Suprapubic skin (tissue), 4 donors: ENCODE data around the gene ATXN1. TPM values are rescaled to one million over a fixed set of nuclear protein-coding genes. Genes with fewer than 3 reads are reported as not detected.

Experiments used
- DNase-seq, 2 donors: peaks; one replicate each; pipeline ENCODE4 v3.0.0-alpha.2; 2019; ENCODE audit warnings: low spot score in 2 of 2
- H3K27ac ChIP-seq: fragments of 200-600 bp; sonication (generic); one replicate; pipeline ENCODE4 v1.5.1; 2019
- H3K27me3 ChIP-seq: fragments of 200-600 bp; sonication (generic); one replicate; pipeline ENCODE4 v1.5.1; 2019
- H3K36me3 ChIP-seq: fragments of 200-600 bp; sonication (generic); one replicate; pipeline ENCODE4 v1.5.1; 2019
- H3K4me1 ChIP-seq: fragments of 200-600 bp; sonication (generic); one replicate; pipeline ENCODE4 v1.5.1; 2019
- H3K4me3 ChIP-seq: fragments of 200-600 bp; sonication (generic); one replicate; pipeline ENCODE4 v1.5.1; 2019; ENCODE audit warnings: mild to moderate bottlenecking
- H3K9me3 ChIP-seq: fragments of 200-600 bp; sonication (generic); one replicate; pipeline ENCODE4 v1.5.1; 2019
- CTCF ChIP-seq, 2 donors: fragments of 200-600 bp in 1 of 2; fragments of 450-650 bp in 1 of 2; sonication (generic) in 1 of 2; IDR thresholded peaks; one replicate each; pipeline ENCODE4 v1.5.1; 2016 to 2019; ENCODE audit warnings: antibody characterized with exemption in 2 of 2, mild to moderate bottlenecking in 1 of 2, moderate library complexity in 1 of 2
- EP300 ChIP-seq: sonication (generic); formaldehyde crosslinking; IDR thresholded peaks from one replicate; pipeline ENCODE4 v1.6.1; 2017; ENCODE audit warnings: antibody characterized with exemption
- POLR2A ChIP-seq, 2 donors: fragments of 450-650 bp; IDR thresholded peaks; one replicate each; pipeline ENCODE4 v1.6.1; 2017; ENCODE audit warnings: antibody characterized with exemption in 2 of 2, mild to moderate bottlenecking in 2 of 2, moderate library complexity in 2 of 2
- POLR2AphosphoS5 ChIP-seq, 3 donors: sonication (generic); formaldehyde crosslinking; IDR thresholded peaks; one replicate each; pipeline ENCODE4 v1.6.1; 2017; ENCODE audit warnings: antibody characterized with exemption in 3 of 3
- WGBS: methylation state at CpG from one replicate; pipeline ENCODE4 v1.1.5; 2018; 5-methylcytosine and 5-hydroxymethylcytosine counted together
- total RNA-seq, 4 donors: library from RNA; depleted of rRNA; stranded (reverse); fragments of >200 nt; gene quantifications; one replicate each; pipeline ENCODE4 v1.1.0, GENCODE V29; 2016

ATXN1 gene
- total RNA-seq, 4 donors from 2014 or later = 32.8 to 95.4 (median 42.4) TPM

GRCh38 chr6:16637635-16638034 lies 123.6 kb downstream of the ATXN1 start:
- DNase-seq = no peak
- no peak overlapping the region for H3K4me3 ChIP-seq
- TF ChIP-seq POLR2A (IDR thresholded peaks at IDR 0.05) = no peak
- no peak for TF ChIP-seq EP300
- WGBS = 67% methylated on average over 5 of the region's 5 CpGs
- H3K4me1 ChIP-seq = peaks cover 10% of the 10 kb centered on the region
- H3K27ac ChIP-seq = no peak overlapping the region
- no peaks in the 10 kb centered on the region for H3K36me3 ChIP-seq
- no peaks in the 10 kb centered on the region for H3K9me3 ChIP-seq
- no peaks in the 10 kb centered on the region for H3K27me3 ChIP-seq

- no peak for DNase-seq
- H3K9me3 ChIP-seq = no peaks in the 10 kb centered on the region
- H3K4me3 ChIP-seq = no peak overlapping the region
- no peaks in the 10 kb centered on the region for H3K27me3 ChIP-seq
- no peaks in the 10 kb centered on the region for H3K36me3 ChIP-seq
- H3K27ac ChIP-seq = no peak overlapping the region
- 64% methylated on average over 14 of the region's 14 CpGs for WGBS
- TF ChIP-seq POLR2AphosphoS5 (IDR thresholded peaks at IDR 0.05) (no peak), EP300 (no peak), POLR2A (IDR thresholded peaks at IDR 0.05) (no peak), CTCF (IDR thresholded peaks at IDR 0.05) (no peak)
- H3K4me1 ChIP-seq = peaks cover 10% of the 10 kb centered on the region
Measured at GRCh38 chr6:16635810-16636602, 125.3 kb downstream of the ATXN1 start.

GRCh38 chr6:16635291-16635809 lies 125.9 kb downstream of the ATXN1 start:
- Histone ChIP-seq H3K27me3 (no peaks in the 10 kb centered on the region), H3K9me3 (no peaks in the 10 kb centered on the region), H3K4me1 (peaks cover 10% of the 10 kb centered on the region), H3K4me3 (no peak overlapping the region), H3K36me3 (no peaks in the 10 kb centered on the region), H3K27ac (no peak overlapping the region)
- TF ChIP-seq CTCF (IDR thresholded peaks at IDR 0.05) (no peak), POLR2A (IDR thresholded peaks at IDR 0.05) (no peak), EP300 (no peak), POLR2AphosphoS5 (IDR thresholded peaks at IDR 0.05) (no peak)
- DNase-seq = no peak
- WGBS = 94% methylated on average over 4 of the region's 4 CpGs

DNA sequence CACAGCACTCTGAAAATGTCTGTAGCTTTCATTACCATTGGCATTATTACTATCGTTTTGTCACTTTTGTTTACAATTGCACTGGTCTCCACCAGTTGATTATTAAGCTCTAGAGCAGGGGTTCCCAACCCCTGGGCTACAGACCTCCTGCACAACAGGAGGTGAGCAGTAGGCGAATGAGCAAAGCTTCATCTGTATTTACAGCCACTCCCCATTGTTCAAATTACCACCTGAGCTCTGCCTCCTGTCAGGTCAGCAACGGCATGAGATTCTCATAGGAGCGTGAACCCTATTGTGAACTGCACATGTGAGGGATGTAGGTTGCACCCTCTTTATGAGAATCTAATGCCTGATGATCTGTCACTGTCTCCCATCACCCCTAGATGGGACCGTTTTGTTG lies 126.4 kb downstream of the ATXN1 start:
- H3K36me3 ChIP-seq = no peaks in the 10 kb centered on the region
- WGBS = 89% methylated on average over 5 of the region's 5 CpGs
- peaks cover 10% of the 10 kb centered on the region for H3K4me1 ChIP-seq
- no peak overlapping the region for H3K27ac ChIP-seq
- H3K9me3 ChIP-seq = no peaks in the 10 kb centered on the region
- H3K4me3 ChIP-seq = no peak overlapping the region
- no peaks in the 10 kb centered on the region for H3K27me3 ChIP-seq
- TF ChIP-seq POLR2A (IDR thresholded peaks at IDR 0.05) (no peak), CTCF (IDR thresholded peaks at IDR 0.05) (no peak), EP300 (no peak), POLR2AphosphoS5 (IDR thresholded peaks at IDR 0.05) (no peak)
- no peak for DNase-seq

GRCh38 chr6:16633961-16634360 lies 127.3 kb downstream of the ATXN1 start:
- no peaks in the 10 kb centered on the region for H3K27me3 ChIP-seq
- H3K27ac ChIP-seq = no peak overlapping the region
- WGBS = 97% methylated on average over 1 of the region's 1 CpG
- H3K9me3 ChIP-seq = no peaks in the 10 kb centered on the region
- no peaks in the 10 kb centered on the region for H3K36me3 ChIP-seq
- DNase-seq = no peak
- no peak for TF ChIP-seq CTCF (IDR thresholded peaks at IDR 0.05)
- no peak overlapping the region for H3K4me3 ChIP-seq
- peaks cover 10% of the 10 kb centered on the region for H3K4me1 ChIP-seq
